Spleen (tissue), 7 donors: ENCODE measurements around the gene AKAP5.

Experiments
- CTCF ChIP-seq, 11 experiments: fragments of 200-600 bp in 7 of 11; fragments of 450-650 bp in 4 of 11; sonication (generic) in 4 of 11; IDR thresholded peaks in 8 of 11; conservative IDR thresholded peaks in 3 of 11; 1 replicate in 7 of 11; 2 replicates in 4 of 11; pipeline versions ENCODE4 v1.4.0 to v1.8.0; 2016 to 2021; ENCODE audit warnings: antibody characterized with exemption in 11 of 11, inconsistent platforms in 4 of 11, mild to moderate bottlenecking in 1 of 11
- POLR2AphosphoS5 ChIP-seq, 3 donors: sonication (generic); formaldehyde crosslinking; IDR thresholded peaks; one replicate each; pipeline ENCODE4 v1.5.1; 2017; ENCODE audit warnings: antibody characterized with exemption in 3 of 3
- donor health status: DM: no; HTN: no; CAD: no; lungs with moderate emphysema.
- donor health status: DM: no; HTN: no; CAD: no.
- donor health status: DM: no; HTN: no; CAD: no.

- TF ChIP-seq CTCF (IDR thresholded peaks at IDR 0.05 in 8 of 11, conservative IDR thresholded peaks at IDR 0.05 in 3 of 11) (no peak), POLR2AphosphoS5 (IDR thresholded peaks at IDR 0.05) (no peak)
Observed at GRCh38 chr14:64422005-64422404, 43.3 kb upstream of the AKAP5 start.
